K562 (cell line): ENCODE results near the gene STMP1. TPM values are rescaled to one million over a fixed set of nuclear protein-coding genes. Genes with fewer than 3 reads are reported as not detected.

ENCODE experiments used
- ARID1B ChIP-seq: fragments of 450-650 bp; IDR thresholded peaks from 2 replicates; pipeline ENCODE4 v1.6.1; 2016; ENCODE audit warnings: antibody characterized with exemption, mild to moderate bottlenecking, inconsistent platforms
- BACH1 ChIP-seq: fragments of 200-800 bp; sonication (Bioruptor generic); IDR thresholded peaks from 2 replicates; pipeline ENCODE4 v1.6.1; 2016; ENCODE audit warnings: missing genetic modification characterization, missing compliant biosample characterization
- CGGBP1 ChIP-seq: fragments of 250-450 bp; sonication (Bioruptor Pico); IDR thresholded peaks from 2 replicates; pipeline ENCODE4 v1.9.0; 2021; ENCODE audit warnings: mild to moderate bottlenecking
- DACH1 ChIP-seq: fragments of 450-650 bp; IDR thresholded peaks from 2 replicates; pipeline ENCODE4 v1.6.1; 2018; ENCODE audit not compliant: partially characterized antibody
- ELF1 ChIP-seq: fragments of 200-800 bp; sonication (Bioruptor generic); IDR thresholded peaks from 2 replicates; pipeline ENCODE4 v1.6.1; 2016; ENCODE audit warnings: missing genetic modification characterization, missing compliant biosample characterization
- FOXM1 ChIP-seq, 2 experiments: fragments of 450-650 bp in 1 of 2; sonication (generic) in 1 of 2; formaldehyde crosslinking in 1 of 2; IDR thresholded peaks; 2 replicates each; pipeline versions ENCODE4 v1.6.1 to v1.9.0; 2017 to 2022; ENCODE audit warnings: low read depth in 2 of 2, mild to moderate bottlenecking in 2 of 2, missing genetic modification reagents in 1 of 2, moderate library complexity in 1 of 2
- HDAC6 ChIP-seq: IDR thresholded peaks from 2 replicates; pipeline ENCODE4 v1.6.1; 2012; ENCODE audit warnings: low read depth, mild to moderate bottlenecking, control low read depth, inconsistent platforms, low read length, moderate library complexity
- NR2C2 ChIP-seq, 2 experiments: fragments of 200-800 bp in 1 of 2; sonication (Bioruptor generic) in 1 of 2; sonication (generic) in 1 of 2; formaldehyde crosslinking in 1 of 2; IDR thresholded peaks; 2 replicates each; pipeline versions ENCODE4 v1.6.1 to v1.8.0; 2016 to 2022; ENCODE audit warnings: mild to moderate bottlenecking in 1 of 2, missing compliant biosample characterization in 1 of 2, missing genetic modification characterization in 1 of 2, missing genetic modification reagents in 1 of 2
- NUFIP1 ChIP-seq: fragments of 450-650 bp; IDR thresholded peaks from 2 replicates; pipeline ENCODE4 v1.6.1; 2018; ENCODE audit not compliant: partially characterized antibody
- PHB ChIP-seq: fragments of 250-450 bp; sonication (Bioruptor Pico); IDR thresholded peaks from 2 replicates; pipeline ENCODE4 v1.5.0; 2021
- POLR2H ChIP-seq: IDR thresholded peaks from 2 replicates; pipeline ENCODE4 v1.6.1; 2016; ENCODE audit warnings: missing genetic modification characterization, low read depth, mild to moderate bottlenecking, control low read depth, missing compliant biosample characterization, moderate library complexity
- SIN3A ChIP-seq, 2 experiments: fragments of 150-350 bp in 1 of 2; IDR thresholded peaks; 2 replicates each; pipeline ENCODE4 v1.6.1; 2011 to 2016; ENCODE audit warnings: borderline replicate concordance in 2 of 2, low read depth in 2 of 2, low read length in 2 of 2, mild to moderate bottlenecking in 2 of 2, moderate library complexity in 2 of 2; ENCODE audit not compliant: control insufficient read depth in 1 of 2
- TCF7 ChIP-seq: sonication (generic); IDR thresholded peaks from 2 replicates; pipeline ENCODE4 v1.6.1; 2016; ENCODE audit warnings: antibody characterized with exemption, borderline replicate concordance
- TCFL5 ChIP-seq: fragments of 250-450 bp; sonication (Bioruptor Pico); conservative IDR thresholded peaks from 2 replicates; pipeline ENCODE4 v1.6.1; 2021; ENCODE audit warnings: mild to moderate bottlenecking, moderate library complexity, matching md5 sums
- WHSC1 ChIP-seq: IDR thresholded peaks from one replicate; pipeline ENCODE4 v1.6.1; 2012; ENCODE audit warnings: low read length, control low read depth, inconsistent platforms
- ZFP36 ChIP-seq: fragments of 150-350 bp; IDR thresholded peaks from 2 replicates; pipeline ENCODE4 v1.6.1; 2018; ENCODE audit warnings: low read length, low read depth; ENCODE audit not compliant: partially characterized antibody
- ZNF134 ChIP-seq: fragments of 250-450 bp; sonication (Bioruptor Pico); conservative IDR thresholded peaks from 2 replicates; pipeline ENCODE4 v1.4.0; 2020
- ZNF398 ChIP-seq: fragments of 250-450 bp; sonication (Bioruptor Pico); IDR thresholded peaks from 2 replicates; pipeline ENCODE4 v1.8.0; 2021; ENCODE audit warnings: moderate library complexity, mild to moderate bottlenecking, inconsistent platforms
- polyA plus RNA-seq, 8 experiments: library from polyadenylated mRNA; depleted of rRNA in 4 of 8; stranded (reverse) in 5 of 8; unstranded in 3 of 8; fragments of >200 nt; fragmentation: Nextera tagmentation in 2 of 8; fragmentation: Illumina TruSeq in 1 of 8; extraction: Ambion mirVana in 2 of 8; extraction: Trizol in 1 of 8; gene quantifications; 2 replicates each; pipeline versions ENCODE4 v1.2.1 to v1.2.3, GENCODE V29; 2011 to 2014; ENCODE audit warnings: inconsistent platforms in 1 of 8, missing spikeins in 1 of 8
- total RNA-seq, 7 experiments: library from RNA; depleted of rRNA in 6 of 7; stranded (reverse); fragments of >200 nt in 6 of 7; fragmentation: Illumina TruSeq in 2 of 7; extraction: Trizol in 2 of 7; gene quantifications; 2 replicates each; pipeline versions ENCODE4 v1.2.1 to v1.2.3, GENCODE V29; 2011 to 2021; ENCODE audit warnings: low replicate concordance in 1 of 7
- TF ChIP-seq, protein P1 (sequence below): fragments of 250-450 bp; sonication (Bioruptor Pico); IDR thresholded peaks from 2 replicates; pipeline ENCODE4 v1.8.0; 2022; ENCODE audit warnings: inconsistent platforms, mild to moderate bottlenecking, moderate library complexity, borderline replicate concordance
- TF ChIP-seq, protein P2 (sequence below): fragments of 200-800 bp; sonication (Bioruptor generic); IDR thresholded peaks from 2 replicates; pipeline ENCODE4 v1.6.1; 2017; ENCODE audit warnings: missing genetic modification characterization, missing compliant biosample characterization
- TF ChIP-seq, protein P3 (sequence below): fragments of 250-450 bp; sonication (Bioruptor Pico); IDR thresholded peaks from 2 replicates; pipeline ENCODE4 v1.4.0; 2020

STMP1 gene
- total and polyA plus RNA-seq, 9 of the 15 experiments (the other 6 are each of a cell fraction or from before 2014, with no cell fraction given), result 10.6 to 249 (median 56.8) TPM

DNA sequence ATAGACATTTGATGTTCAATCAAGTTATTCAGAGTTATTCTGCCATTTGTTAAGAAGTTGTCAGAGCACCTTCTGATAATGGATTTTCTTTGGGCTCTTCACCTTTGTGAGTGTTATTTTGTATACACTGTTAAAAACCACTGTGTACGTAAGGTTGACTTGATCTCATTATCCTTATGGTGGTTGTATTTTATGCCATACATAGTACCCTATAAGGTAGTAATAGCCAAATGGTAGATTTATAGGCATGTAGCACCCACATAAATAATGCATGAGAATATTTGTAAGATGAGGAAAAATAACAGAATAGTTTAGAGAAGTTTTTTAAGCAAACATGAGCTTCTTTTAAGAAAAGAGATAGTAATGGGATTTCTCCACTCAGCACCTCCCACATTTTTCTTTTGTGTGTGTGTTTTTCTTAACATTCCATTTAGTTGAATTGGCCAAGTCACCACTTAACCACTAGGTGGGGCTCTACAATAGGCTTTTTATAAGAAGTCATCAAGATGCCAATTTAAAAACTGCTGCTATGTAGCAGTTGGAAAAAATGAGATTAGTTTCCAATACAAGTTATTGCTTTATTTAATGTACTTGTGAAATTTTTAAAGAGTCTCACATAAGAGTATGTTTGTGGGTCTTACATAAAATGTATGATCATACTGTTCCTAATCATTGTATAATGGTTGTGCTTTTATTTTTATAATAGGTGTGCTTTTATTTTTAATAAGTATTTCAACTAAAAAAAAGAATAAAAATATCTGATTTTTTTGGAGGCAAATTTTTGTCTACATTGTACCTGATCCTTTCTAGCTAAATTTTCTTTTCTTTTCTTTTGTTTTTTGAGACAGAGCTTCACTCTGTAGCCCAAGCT, 41.1 kb upstream of the STMP1 start (continued):
- TF ChIP-seq, protein P1, sequence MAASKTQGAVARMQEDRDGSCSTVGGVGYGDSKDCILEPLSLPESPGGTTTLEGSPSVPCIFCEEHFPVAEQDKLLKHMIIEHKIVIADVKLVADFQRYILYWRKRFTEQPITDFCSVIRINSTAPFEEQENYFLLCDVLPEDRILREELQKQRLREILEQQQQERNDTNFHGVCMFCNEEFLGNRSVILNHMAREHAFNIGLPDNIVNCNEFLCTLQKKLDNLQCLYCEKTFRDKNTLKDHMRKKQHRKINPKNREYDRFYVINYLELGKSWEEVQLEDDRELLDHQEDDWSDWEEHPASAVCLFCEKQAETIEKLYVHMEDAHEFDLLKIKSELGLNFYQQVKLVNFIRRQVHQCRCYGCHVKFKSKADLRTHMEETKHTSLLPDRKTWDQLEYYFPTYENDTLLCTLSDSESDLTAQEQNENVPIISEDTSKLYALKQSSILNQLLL, result no peak
- TF ChIP-seq HDAC6 (no peak), ZNF134 (CRISPR knock-in tag) (no peak), ELF1 (tag) (no peak), BACH1 (tag) (no peak), FOXM1 (IDR thresholded peaks at IDR 0.05; ENCODE audit: low read depth) (peak; percentile 12; the same call in 1 of the 2 replicates), FOXM1 (CRISPR knock-in tag; IDR thresholded peaks at IDR 0.05; ENCODE audit: low read depth) (no peak), CGGBP1 (CRISPR knock-in tag) (no peak), NUFIP1 (no peak), SIN3A (IDR thresholded peaks at IDR 0.05; ENCODE audit: borderline replicate concordance in 2 of 2, control insufficient read depth in 1 of 2, low read depth in 2 of 2, low read length in 2 of 2) (no peak), DACH1 (no peak), TCF7 (no peak), POLR2H (peak; percentile 58; the same call in 1 of the 2 replicates), ZNF398 (CRISPR knock-in tag) (no peak), NR2C2 (CRISPR knock-in tag; IDR thresholded peaks at IDR 0.05) (no peak), NR2C2 (tag; IDR thresholded peaks at IDR 0.05) (no peak), ARID1B (no peak), WHSC1 (no peak), PHB (no peak), ZFP36 (no peak), TCFL5 (CRISPR knock-in tag) (no peak)
- TF ChIP-seq, protein P2, sequence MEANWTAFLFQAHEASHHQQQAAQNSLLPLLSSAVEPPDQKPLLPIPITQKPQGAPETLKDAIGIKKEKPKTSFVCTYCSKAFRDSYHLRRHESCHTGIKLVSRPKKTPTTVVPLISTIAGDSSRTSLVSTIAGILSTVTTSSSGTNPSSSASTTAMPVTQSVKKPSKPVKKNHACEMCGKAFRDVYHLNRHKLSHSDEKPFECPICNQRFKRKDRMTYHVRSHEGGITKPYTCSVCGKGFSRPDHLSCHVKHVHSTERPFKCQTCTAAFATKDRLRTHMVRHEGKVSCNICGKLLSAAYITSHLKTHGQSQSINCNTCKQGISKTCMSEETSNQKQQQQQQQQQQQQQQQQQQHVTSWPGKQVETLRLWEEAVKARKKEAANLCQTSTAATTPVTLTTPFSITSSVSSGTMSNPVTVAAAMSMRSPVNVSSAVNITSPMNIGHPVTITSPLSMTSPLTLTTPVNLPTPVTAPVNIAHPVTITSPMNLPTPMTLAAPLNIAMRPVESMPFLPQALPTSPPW, result no peak
- TF ChIP-seq, protein P3, sequence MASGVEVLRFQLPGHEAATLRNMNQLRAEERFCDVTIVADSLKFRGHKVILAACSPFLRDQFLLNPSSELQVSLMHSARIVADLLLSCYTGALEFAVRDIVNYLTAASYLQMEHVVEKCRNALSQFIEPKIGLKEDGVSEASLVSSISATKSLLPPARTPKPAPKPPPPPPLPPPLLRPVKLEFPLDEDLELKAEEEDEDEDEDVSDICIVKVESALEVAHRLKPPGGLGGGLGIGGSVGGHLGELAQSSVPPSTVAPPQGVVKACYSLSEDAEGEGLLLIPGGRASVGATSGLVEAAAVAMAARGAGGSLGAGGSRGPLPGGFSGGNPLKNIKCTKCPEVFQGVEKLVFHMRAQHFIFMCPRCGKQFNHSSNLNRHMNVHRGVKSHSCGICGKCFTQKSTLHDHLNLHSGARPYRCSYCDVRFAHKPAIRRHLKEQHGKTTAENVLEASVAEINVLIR (CRISPR knock-in tag), result no peak
